T-helper 17 cell (primary cell): ENCODE results near the gene IQCC. TPM values are rescaled to one million over a fixed set of nuclear protein-coding genes. Genes with fewer than 3 reads are reported as not detected.
A peak's percentile ranks its signal among the peaks of the same experiment; 100 is the strongest.

Experiments used
- ATAC-seq: fragments of 150-1000 bp; cut with Tn5 transposase; 2 replicates; pipeline ENCODE4 v1.10.0; 2021; ENCODE audit warnings: mild to moderate bottlenecking, moderate library complexity
- DNase-seq, 3 donors: peaks; one replicate each; pipeline versions ENCODE4 v3.0.0 to v3.0.0-alpha.2; 2020 to 2021
- H3K9me3 ChIP-seq: one replicate; pipeline ENCODE4 v1.7.0; 2013; ENCODE audit warnings: low read length, mild to moderate bottlenecking; ENCODE audit not compliant: control insufficient read depth, poor library complexity, severe bottlenecking
- H3K27ac Mint-ChIP-seq: one replicate; pipeline ENCODE4 v1.8.0; 2022; ENCODE audit warnings: mild to moderate bottlenecking, moderate library complexity, mixed read lengths
- H3K27me3 Mint-ChIP-seq: one replicate; pipeline ENCODE4 v1.8.0; 2022; ENCODE audit warnings: mixed read lengths
- H3K36me3 Mint-ChIP-seq: one replicate; pipeline ENCODE4 v1.8.0; 2022; ENCODE audit warnings: low read depth, mixed read lengths
- H3K4me1 Mint-ChIP-seq: one replicate; pipeline ENCODE4 v1.8.0; 2022; ENCODE audit warnings: mild to moderate bottlenecking, mixed read lengths
- H3K4me3 Mint-ChIP-seq: one replicate; pipeline ENCODE4 v1.8.0; 2022; ENCODE audit warnings: mild to moderate bottlenecking, moderate library complexity, mixed read lengths
- total RNA-seq, 4 donors: library from RNA in 2 of 4; stranded (reverse) in 2 of 4; gene quantifications; one replicate each; pipeline ENCODE4 v1.2.3 and lab custom pipeline; 2022 to 2026

The IQCC gene
- total RNA-seq, 2 donors from 2014 or later: 3.2 to 4.1 TPM

GRCh38 chr1:32182060-32182459, 23.4 kb upstream of the IQCC start:
- DNase-seq: no peak
- peaks cover 44% of the 10 kb centered on the region for H3K4me1 Mint-ChIP-seq
- H3K27ac Mint-ChIP-seq: peak overlapping the region; percentile 19
- H3K4me3 Mint-ChIP-seq: no peak overlapping the region
- H3K36me3 Mint-ChIP-seq: peaks cover 15% of the 10 kb centered on the region
- no peaks in the 10 kb centered on the region for H3K27me3 Mint-ChIP-seq
- no peaks in the 10 kb centered on the region for H3K9me3 ChIP-seq
- no peak for ATAC-seq

DNA sequence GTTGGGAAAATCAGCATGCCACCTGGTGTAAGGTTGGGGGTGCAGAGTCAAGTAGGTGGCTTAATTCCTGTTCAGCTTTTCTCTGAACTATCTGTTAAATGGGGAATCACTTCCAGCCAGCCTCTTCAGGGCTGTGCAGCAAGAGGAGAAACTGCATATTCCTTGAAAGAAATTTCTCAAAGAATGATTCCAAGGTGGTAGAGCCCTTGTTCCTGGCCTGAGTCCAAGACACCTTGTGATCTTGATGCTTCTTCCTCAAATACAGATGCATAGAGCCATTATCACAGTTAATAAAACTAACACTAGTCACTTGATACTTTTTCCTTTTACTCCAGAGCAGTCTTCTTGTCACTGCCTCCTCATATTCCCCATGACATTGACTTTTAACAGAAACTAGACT, 20.8 kb upstream of the IQCC start:
- H3K4me1 Mint-ChIP-seq: peaks cover 39% of the 10 kb centered on the region
- H3K27ac Mint-ChIP-seq: no peak overlapping the region
- H3K9me3 ChIP-seq: no peaks in the 10 kb centered on the region
- ATAC-seq: no peak
- no peak overlapping the region for H3K4me3 Mint-ChIP-seq
- peaks cover 13% of the 10 kb centered on the region for H3K36me3 Mint-ChIP-seq
- DNase-seq: no peak
- H3K27me3 Mint-ChIP-seq: no peaks in the 10 kb centered on the region

DNA sequence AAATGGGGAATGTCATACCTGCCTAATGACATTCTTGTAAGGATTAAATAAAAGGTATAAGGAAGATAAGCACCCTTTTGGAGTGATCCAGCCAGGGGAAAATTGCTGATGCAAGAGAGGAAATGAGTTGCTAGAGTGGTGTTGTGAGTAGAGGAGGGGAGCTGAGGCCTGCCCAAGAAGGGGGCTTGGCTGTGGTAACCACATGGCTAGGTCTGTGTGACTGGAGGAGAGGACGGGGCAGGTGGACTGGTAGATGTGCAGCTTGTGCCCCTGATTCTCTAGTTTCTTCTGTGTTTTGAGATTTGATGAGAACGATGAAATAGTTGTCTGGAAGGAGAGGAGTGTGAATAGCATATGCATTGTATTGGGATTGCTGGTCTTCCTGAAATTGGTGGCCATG, 19.4 kb upstream of the IQCC start:
- peak overlapping the region; percentile 87 for H3K27ac Mint-ChIP-seq
- peaks cover 28% of the 10 kb centered on the region for H3K4me1 Mint-ChIP-seq
- no peaks in the 10 kb centered on the region for H3K27me3 Mint-ChIP-seq
- H3K36me3 Mint-ChIP-seq: peaks cover 13% of the 10 kb centered on the region
- no peak for DNase-seq
- ATAC-seq: no peak
- peak overlapping the region; percentile 15 for H3K4me3 Mint-ChIP-seq
- no peaks in the 10 kb centered on the region for H3K9me3 ChIP-seq

- Mint-ChIP-seq H3K27me3 (no peaks in the 10 kb centered on the region), H3K4me3 (peak overlapping the region; percentile 15), H3K27ac (peak overlapping the region; percentile 87), H3K36me3 (peaks cover 9% of the 10 kb centered on the region), H3K4me1 (peaks cover 24% of the 10 kb centered on the region)
- DNase-seq (no peak), ATAC-seq (no peak)
- H3K9me3 ChIP-seq: no peaks in the 10 kb centered on the region
Measured at GRCh38 chr1:32186491-32186890, 19.0 kb upstream of the IQCC start.

DNA sequence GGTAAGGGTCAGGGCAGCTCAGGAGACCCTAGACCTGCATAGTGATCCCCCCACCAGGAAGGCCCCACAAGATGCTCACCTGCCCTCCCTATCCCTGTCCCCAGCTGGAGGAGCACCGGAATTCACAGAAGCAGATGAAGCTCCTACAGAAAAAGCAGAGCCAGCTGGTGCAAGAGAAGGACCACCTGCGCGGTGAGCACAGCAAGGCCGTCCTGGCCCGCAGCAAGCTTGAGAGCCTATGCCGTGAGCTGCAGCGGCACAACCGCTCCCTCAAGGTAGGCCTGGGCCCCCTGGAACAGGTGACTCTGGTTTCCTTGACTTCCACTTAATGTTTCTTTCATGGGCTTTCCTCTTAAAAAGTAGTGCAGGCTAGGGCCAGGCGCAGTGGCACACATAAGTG, 17.6 kb upstream of the IQCC start:
- no peak overlapping the region for H3K27ac Mint-ChIP-seq
- H3K9me3 ChIP-seq: no peaks in the 10 kb centered on the region
- no peak for ATAC-seq
- H3K4me3 Mint-ChIP-seq: no peak overlapping the region
- peaks cover 14% of the 10 kb centered on the region for H3K36me3 Mint-ChIP-seq
- DNase-seq: no peak
- H3K27me3 Mint-ChIP-seq: no peaks in the 10 kb centered on the region
- H3K4me1 Mint-ChIP-seq: peaks cover 22% of the 10 kb centered on the region

DNA sequence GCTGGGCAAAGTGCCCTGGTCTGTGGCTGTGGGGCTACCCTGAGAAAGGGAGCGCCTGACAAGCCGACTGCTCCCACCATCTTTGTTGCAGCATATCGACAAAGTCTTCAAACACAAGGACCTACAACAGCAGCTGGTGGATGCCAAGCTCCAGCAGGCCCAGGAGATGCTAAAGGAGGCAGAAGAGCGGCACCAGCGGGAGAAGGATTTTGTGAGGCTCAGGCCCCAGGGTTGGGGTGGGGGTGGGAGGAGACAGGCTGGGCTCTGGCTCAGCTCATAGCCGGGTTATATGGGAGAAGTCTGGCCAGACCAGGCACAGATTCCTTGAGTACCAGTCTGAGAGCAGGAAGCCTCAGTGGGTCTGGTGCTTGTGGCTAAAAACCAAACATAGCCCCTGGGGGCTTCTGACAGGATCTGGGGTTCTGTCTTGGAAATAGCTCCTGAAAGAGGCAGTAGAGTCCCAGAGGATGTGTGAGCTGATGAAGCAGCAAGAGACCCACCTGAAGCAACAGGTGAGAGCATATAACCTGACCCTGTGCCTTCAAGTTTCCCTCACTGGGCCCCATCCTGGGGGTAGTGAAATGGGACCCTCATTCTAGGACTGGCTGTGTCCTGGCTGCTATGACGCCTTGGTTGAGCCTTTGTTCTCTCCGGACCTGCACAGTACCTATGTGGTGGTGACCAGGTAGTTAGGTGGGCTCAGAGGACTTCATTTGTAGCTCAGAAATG, 13.1 kb upstream of the IQCC start:
- no peaks in the 10 kb centered on the region for H3K27me3 Mint-ChIP-seq
- peaks cover 23% of the 10 kb centered on the region for H3K4me1 Mint-ChIP-seq
- no peak overlapping the region for H3K4me3 Mint-ChIP-seq
- H3K36me3 Mint-ChIP-seq: peaks cover 8% of the 10 kb centered on the region
- ATAC-seq: no peak
- DNase-seq: no peak
- no peak overlapping the region for H3K27ac Mint-ChIP-seq
- no peaks in the 10 kb centered on the region for H3K9me3 ChIP-seq

DNA sequence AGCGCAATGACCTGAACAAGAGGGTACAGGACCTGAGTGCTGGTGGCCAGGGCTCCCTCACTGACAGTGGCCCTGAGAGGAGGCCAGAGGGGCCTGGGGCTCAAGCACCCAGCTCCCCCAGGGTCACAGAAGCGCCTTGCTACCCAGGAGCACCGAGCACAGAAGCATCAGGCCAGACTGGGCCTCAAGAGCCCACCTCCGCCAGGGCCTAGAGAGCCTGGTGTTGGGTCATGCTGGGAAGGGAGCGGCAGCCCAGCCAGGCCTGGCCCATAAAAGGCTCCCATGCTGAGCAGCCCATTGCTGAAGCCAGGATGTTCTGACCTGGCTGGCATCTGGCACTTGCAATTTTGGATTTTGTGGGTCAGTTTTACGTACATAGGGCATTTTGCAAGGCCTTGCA, 10.5 kb upstream of the IQCC start:
- no peaks in the 10 kb centered on the region for H3K9me3 ChIP-seq
- Mint-ChIP-seq H3K36me3 (peaks cover 8% of the 10 kb centered on the region), H3K4me3 (peak overlapping the region; percentile 56), H3K27ac (no peak overlapping the region), H3K4me1 (peaks cover 33% of the 10 kb centered on the region), H3K27me3 (no peaks in the 10 kb centered on the region)
- ATAC-seq (no peak), DNase-seq (no peak)

GRCh38 chr1:32195531-32195930, 9.9 kb upstream of the IQCC start:
- no peak for ATAC-seq
- H3K4me3 Mint-ChIP-seq: peak overlapping the region; percentile 15
- peaks cover 38% of the 10 kb centered on the region for H3K4me1 Mint-ChIP-seq
- H3K27me3 Mint-ChIP-seq: no peaks in the 10 kb centered on the region
- peak overlapping the region; percentile 68 for H3K27ac Mint-ChIP-seq
- H3K36me3 Mint-ChIP-seq: peaks cover 8% of the 10 kb centered on the region
- DNase-seq: no peak
- no peaks in the 10 kb centered on the region for H3K9me3 ChIP-seq

- peak; percentile 31 for ATAC-seq
Measured at GRCh38 chr1:32195972-32196823, 9.3 kb upstream of the IQCC start.

DNA sequence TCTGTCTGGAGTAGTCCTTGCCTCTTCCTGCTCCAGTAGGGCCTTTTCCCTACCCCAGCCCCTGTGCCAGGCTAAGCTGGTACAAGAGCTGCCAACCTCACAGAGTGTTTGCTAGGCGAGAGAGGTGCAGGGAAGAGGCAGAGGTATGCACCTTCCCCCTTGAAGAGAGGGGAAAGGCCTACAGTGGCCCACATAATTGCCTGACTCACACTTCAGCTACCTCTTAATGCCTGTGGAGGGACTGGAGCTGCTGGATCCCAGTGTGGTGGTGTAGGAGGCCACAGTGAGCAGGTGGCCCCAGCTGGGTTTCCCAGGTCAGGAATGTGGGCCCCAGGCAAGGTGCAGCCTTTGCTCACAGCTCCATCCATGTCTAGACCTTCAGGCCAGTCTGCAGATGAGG, 8.4 kb upstream of the IQCC start:
- Mint-ChIP-seq H3K27ac (peak overlapping the region; percentile 68), H3K4me1 (peaks cover 44% of the 10 kb centered on the region), H3K36me3 (peaks cover 5% of the 10 kb centered on the region), H3K4me3 (peak overlapping the region; percentile 76), H3K27me3 (no peaks in the 10 kb centered on the region)
- ATAC-seq (no peak), DNase-seq (no peak)
- no peaks in the 10 kb centered on the region for H3K9me3 ChIP-seq

More at GRCh38 chr1:32195972-32196823, 9.3 kb upstream of the IQCC start:
- Mint-ChIP-seq H3K36me3 (peaks cover 8% of the 10 kb centered on the region), H3K4me1 (peaks cover 38% of the 10 kb centered on the region), H3K27ac (peak overlapping the region; percentile 68), H3K4me3 (peak overlapping the region; percentile 82), H3K27me3 (no peaks in the 10 kb centered on the region)
- H3K9me3 ChIP-seq: no peaks in the 10 kb centered on the region
- no peak for DNase-seq

DNA sequence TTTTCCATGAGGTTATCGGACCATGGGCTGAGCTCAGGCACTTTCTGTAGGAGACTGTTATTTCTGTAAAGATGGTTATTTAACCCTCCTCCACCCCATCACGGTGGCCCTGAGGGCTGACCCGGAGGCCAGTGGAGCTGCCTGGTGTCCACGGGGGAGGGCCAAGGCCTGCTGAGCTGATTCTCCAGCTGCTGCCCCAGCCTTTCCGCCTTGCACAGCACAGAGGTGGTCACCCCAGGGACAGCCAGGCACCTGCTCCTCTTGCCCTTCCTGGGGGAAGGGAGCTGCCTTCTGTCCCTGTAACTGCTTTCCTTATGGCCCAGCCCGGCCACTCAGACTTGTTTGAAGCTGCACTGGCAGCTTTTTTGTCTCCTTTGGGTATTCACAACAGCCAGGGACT, 7.6 kb upstream of the IQCC start:
- Mint-ChIP-seq H3K4me1 (peaks cover 46% of the 10 kb centered on the region), H3K4me3 (no peak overlapping the region), H3K27me3 (no peaks in the 10 kb centered on the region), H3K27ac (peak overlapping the region; percentile 87), H3K36me3 (peaks cover 4% of the 10 kb centered on the region)
- DNase-seq (no peak), ATAC-seq (no peak)
- no peaks in the 10 kb centered on the region for H3K9me3 ChIP-seq

DNA sequence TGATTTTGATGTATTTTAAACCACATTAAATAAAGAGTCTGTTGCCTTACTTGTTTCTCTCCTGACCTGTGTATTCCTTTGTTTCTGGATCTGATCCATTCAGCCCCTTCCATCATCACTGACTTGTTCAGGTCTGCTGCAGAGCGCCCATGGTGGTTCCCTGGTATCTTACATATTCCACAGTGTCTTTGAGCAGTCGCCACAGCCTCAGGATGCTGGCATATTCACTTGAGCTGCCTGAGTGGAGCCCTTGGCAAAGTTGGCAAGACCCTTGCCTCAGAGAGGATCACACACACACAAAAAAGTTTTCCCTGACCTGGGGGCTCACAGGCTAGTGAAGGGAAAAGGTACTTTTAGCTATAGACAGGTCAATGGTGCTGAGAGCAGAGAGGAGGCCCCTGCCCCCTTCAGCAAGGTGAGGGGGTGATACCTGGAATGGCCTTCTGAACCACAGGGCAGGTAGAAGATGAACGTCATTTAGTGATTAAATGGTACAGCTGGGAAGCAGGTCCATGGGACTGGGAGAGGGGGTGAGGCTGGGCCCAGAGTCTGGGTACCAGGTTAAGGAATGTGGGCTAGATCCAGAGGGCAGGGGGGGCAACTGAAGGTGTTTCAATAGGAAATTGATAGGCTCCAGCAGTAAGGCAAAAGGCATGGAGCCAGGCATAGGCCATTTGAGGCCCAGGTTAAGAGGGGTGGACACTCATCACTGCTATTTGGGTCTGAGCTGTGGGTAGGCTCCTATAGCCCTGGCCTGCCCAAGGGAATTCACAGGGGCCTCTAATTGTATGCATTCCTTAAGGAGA, 7.0 kb upstream of the IQCC start:
- DNase-seq: no peak
- no peaks in the 10 kb centered on the region for H3K27me3 Mint-ChIP-seq
- H3K27ac Mint-ChIP-seq: peak overlapping the region; percentile 87
- H3K4me3 Mint-ChIP-seq: no peak overlapping the region
- ATAC-seq: no peak
- peaks cover 48% of the 10 kb centered on the region for H3K4me1 Mint-ChIP-seq
- peaks cover 2% of the 10 kb centered on the region for H3K36me3 Mint-ChIP-seq
- H3K9me3 ChIP-seq: no peaks in the 10 kb centered on the region
